Chondrocyte (in vitro differentiated cells): ENCODE results near the gene SLC49A3. TPM values are rescaled to one million over a fixed set of nuclear protein-coding genes. Genes with fewer than 3 reads are reported as not detected.

ENCODE experiments used
- DNase-seq: peaks from one replicate; pipeline ENCODE4 v3.0.0; 2021; ENCODE audit warnings: mixed read lengths, low spot score
- H3K27ac Mint-ChIP-seq: one replicate; pipeline ENCODE4 v1.8.0; 2021; ENCODE audit warnings: mild to moderate bottlenecking, moderate library complexity, mixed read lengths; ENCODE audit not compliant: unreplicated experiment
- H3K27me3 Mint-ChIP-seq: 2 replicates; pipeline ENCODE4 v1.8.0; 2021; ENCODE audit warnings: low read depth, mixed read lengths
- H3K36me3 Mint-ChIP-seq: 2 replicates; pipeline ENCODE4 v1.8.0; 2021; ENCODE audit warnings: low read depth, mixed read lengths
- H3K4me1 Mint-ChIP-seq: 2 replicates; pipeline ENCODE4 v1.8.0; 2021; ENCODE audit warnings: low read depth, mild to moderate bottlenecking, mixed read lengths
- H3K4me3 Mint-ChIP-seq: one replicate; pipeline ENCODE4 v1.8.0; 2021; ENCODE audit warnings: mild to moderate bottlenecking, moderate library complexity, mixed read lengths; ENCODE audit not compliant: unreplicated experiment
- H3K9me3 Mint-ChIP-seq: 2 replicates; pipeline ENCODE4 v1.8.0; 2021; ENCODE audit warnings: low read depth, mixed read lengths
- CTCF ChIP-seq: fragments of 200-600 bp; sonication (generic); IDR thresholded peaks from 2 replicates; pipeline ENCODE4 v1.5.0; 2021; ENCODE audit warnings: antibody characterized with exemption, mild to moderate bottlenecking, moderate library complexity
- total RNA-seq: library from RNA; stranded (reverse); gene quantifications from 3 replicates; pipeline ENCODE4 v1.2.1, GENCODE V29; 2021

Gene SLC49A3
- total RNA-seq, 1 donor from 2014 or later, result 1.3 TPM

GRCh38 chr4:633976-634598 lies 54.9 kb downstream of the SLC49A3 start:
- TF ChIP-seq CTCF, result no peak
- peaks cover 8% of the 10 kb centered on the region for H3K4me1 Mint-ChIP-seq
- H3K4me3 Mint-ChIP-seq, result no peak overlapping the region

GRCh38 chr4:633406-633805 lies 55.5 kb downstream of the SLC49A3 start:
- Mint-ChIP-seq H3K4me3 (no peak overlapping the region), H3K36me3 (no peaks in the 10 kb centered on the region), H3K27me3 (peaks cover 26% of the 10 kb centered on the region), H3K9me3 (peaks cover 9% of the 10 kb centered on the region), H3K27ac (no peak overlapping the region), H3K4me1 (peaks cover 8% of the 10 kb centered on the region)
- TF ChIP-seq CTCF, result no peak
- peak; percentile 71 for DNase-seq

More at GRCh38 chr4:633976-634598, 54.9 kb downstream of the SLC49A3 start:
- Mint-ChIP-seq H3K27me3 (peaks cover 26% of the 10 kb centered on the region), H3K9me3 (peaks cover 9% of the 10 kb centered on the region), H3K27ac (no peak overlapping the region), H3K36me3 (no peaks in the 10 kb centered on the region)
- DNase-seq, result peak; percentile 59

- Mint-ChIP-seq H3K4me1 (peaks cover 7% of the 10 kb centered on the region), H3K9me3 (peaks cover 9% of the 10 kb centered on the region), H3K27me3 (peaks cover 24% of the 10 kb centered on the region), H3K36me3 (no peaks in the 10 kb centered on the region), H3K27ac (no peak overlapping the region), H3K4me3 (no peak overlapping the region)
- peak; percentile 40 for DNase-seq
- no peak for TF ChIP-seq CTCF
These were observed 56.0 kb downstream of the SLC49A3 start for GRCh38 chr4:632926-633325.

- no peak overlapping the region for H3K4me3 Mint-ChIP-seq
- no peaks in the 10 kb centered on the region for H3K36me3 Mint-ChIP-seq
- peak; percentile 56 for DNase-seq
- peaks cover 18% of the 10 kb centered on the region for H3K27me3 Mint-ChIP-seq
- peaks cover under 1% of the 10 kb centered on the region for H3K4me1 Mint-ChIP-seq
- TF ChIP-seq CTCF, result no peak
- peaks cover 9% of the 10 kb centered on the region for H3K9me3 Mint-ChIP-seq
- H3K27ac Mint-ChIP-seq, result no peak overlapping the region
These were observed 56.7 kb downstream of the SLC49A3 start for GRCh38 chr4:632196-632790.

Other genes with a start within 250 kb of the SLC49A3 start
- 17.2 to 24.6 TPM (median 18.6 TPM) in 3 replicates for gene ZNF721, start 190.0 kb downstream of the SLC49A3 start, total RNA-seq
- 48.8 to 67.1 TPM (median 55.2 TPM) in 3 replicates for gene PIGG, start 189.9 kb downstream of the SLC49A3 start, total RNA-seq
- gene TMEM271, start 112.9 kb downstream of the SLC49A3 start, total RNA-seq, result not detected in 3 replicates
- 0.46 to 2.3 TPM (median 2.3 TPM) in 3 replicates for gene PDE6B, start 63.6 kb downstream of the SLC49A3 start, total RNA-seq
- gene ATP5ME, start 14.9 kb downstream of the SLC49A3 start, total RNA-seq, result 240 to 279 TPM (median 256 TPM) in 3 replicates
- 22.8 to 26.5 TPM (median 25.6 TPM) in 3 replicates for gene MYL5, start 14.6 kb downstream of the SLC49A3 start, total RNA-seq
- gene PCGF3, start 16.7 kb upstream of the SLC49A3 start, total RNA-seq, result 54.1 to 60.8 TPM (median 55.4 TPM) in 3 replicates
- not detected in 3 replicates for gene CPLX1, start 137.0 kb upstream of the SLC49A3 start, total RNA-seq
- gene GAK, start 243.2 kb upstream of the SLC49A3 start, total RNA-seq, result 61.4 to 85.7 TPM (median 69.2 TPM) in 3 replicates
- gene TMEM175, start 243.3 kb upstream of the SLC49A3 start, total RNA-seq, result 25.5 to 47.5 TPM (median 26.1 TPM) in 3 replicates